Measurements from ENCODE around the gene TIMP2.

DNA sequence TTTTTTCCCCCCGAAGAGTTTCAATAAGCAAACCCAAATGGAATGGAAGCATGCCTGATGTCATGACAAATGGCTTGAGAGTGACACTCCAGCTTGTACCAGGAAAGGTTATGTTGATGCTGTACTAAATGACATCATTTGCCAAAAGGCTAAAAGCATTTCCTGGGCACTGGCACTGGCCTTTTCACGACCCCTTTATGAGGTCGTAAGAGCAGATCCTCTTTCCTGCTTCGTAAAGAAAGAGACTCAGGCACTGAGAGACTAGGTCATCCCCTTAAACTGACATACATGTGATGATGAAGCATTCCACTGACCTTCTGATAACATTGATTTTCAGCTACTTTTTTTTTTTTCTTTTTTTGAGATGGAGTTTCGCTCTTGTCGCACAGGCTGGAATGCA, 52.7 kb downstream of the TIMP2 start:
- TF ChIP-seq CTCF (conservative IDR thresholded peaks at IDR 0.05; ENCODE audit: low read depth, low read length) (no peak), EZH2 (IDR thresholded peaks at IDR 0.05; ENCODE audit: borderline replicate concordance, low read depth, low read length, poor library complexity, severe bottlenecking) (no peak)

Data from A673 (cell line).